ENCODE results near the gene RASAL1. TPM values are rescaled to one million over a fixed set of nuclear protein-coding genes. Genes with fewer than 3 reads are reported as not detected.
"Not testable (repeated sequence)": the region's sequence is repeated elsewhere in the genome, so short reads cannot be mapped to it uniquely, and the experiment has no call there.

Gene RASAL1
- total RNA-seq, 1 experiment from 2014 or later, result 8.1 TPM

DNA sequence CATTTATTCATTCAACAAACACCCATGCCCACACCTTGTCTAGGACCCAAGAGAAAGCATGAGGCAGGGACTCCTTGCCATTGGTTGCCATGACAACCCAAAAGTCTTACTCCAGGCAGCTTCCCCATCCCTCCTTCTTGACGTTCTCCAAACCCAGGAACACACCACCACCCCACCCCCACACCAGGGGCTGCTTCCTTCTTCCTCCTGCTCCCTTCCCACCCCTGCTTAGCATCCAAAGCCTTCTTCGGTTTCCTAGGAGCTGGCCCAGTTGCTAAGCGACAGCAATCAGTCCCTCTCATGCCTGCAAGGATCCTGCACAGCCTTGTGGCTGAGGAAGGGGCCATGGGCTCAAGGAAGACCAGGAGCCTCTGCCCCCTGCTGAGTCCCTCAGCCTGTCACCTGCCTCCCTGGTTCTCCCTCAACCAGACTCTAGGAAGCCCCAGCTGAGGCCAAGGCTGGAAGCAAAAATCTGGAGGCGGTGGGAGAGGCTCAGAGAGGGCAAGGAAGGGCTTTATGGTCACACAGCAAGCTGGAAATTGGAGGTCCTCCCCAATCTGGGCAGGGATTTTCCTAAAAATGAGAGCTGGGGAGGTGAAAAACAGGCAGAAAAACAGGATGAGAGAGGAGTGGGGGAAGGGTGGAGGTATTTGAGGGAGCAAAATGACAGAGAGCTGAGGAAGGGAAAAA lies 15.4 kb downstream of the RASAL1 start:
- Mint-ChIP-seq H3K36me3 (peaks cover 7% of the 10 kb centered on the region; the same call in 1 of the 2 replicates), H3K9me3 (peaks cover 11% of the 10 kb centered on the region), H3K27me3 (ENCODE audit: low read depth) (peaks cover 5% of the 10 kb centered on the region), H3K4me3 (no peak overlapping the region), H3K4me1 (peaks cover 6% of the 10 kb centered on the region), H3K27ac (no peak overlapping the region)
- ATAC-seq (peak; percentile 66), DNase-seq (ENCODE audit: low spot score) (no peak)
- ChIA-PET POLR2A (no interaction called here), CTCF (interaction anchor here (0.6 to 1.7 kb wide), 7 partner anchors 12 to 127 kb away, joined by 3 to 15 read pairs (median 5); partner anchors contain the start of gene RASAL1)
- TF ChIP-seq GTF2I (CRISPR knock-in tag; conservative IDR thresholded peaks at IDR 0.05), result peak; percentile 76
- TF ChIP-seq, protein P1, sequence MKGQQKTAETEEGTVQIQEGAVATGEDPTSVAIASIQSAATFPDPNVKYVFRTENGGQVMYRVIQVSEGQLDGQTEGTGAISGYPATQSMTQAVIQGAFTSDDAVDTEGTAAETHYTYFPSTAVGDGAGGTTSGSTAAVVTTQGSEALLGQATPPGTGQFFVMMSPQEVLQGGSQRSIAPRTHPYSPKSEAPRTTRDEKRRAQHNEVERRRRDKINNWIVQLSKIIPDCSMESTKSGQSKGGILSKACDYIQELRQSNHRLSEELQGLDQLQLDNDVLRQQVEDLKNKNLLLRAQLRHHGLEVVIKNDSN (CRISPR knock-in tag; IDR thresholded peaks at IDR 0.05), result no peak
- TF ChIP-seq, protein P2, sequence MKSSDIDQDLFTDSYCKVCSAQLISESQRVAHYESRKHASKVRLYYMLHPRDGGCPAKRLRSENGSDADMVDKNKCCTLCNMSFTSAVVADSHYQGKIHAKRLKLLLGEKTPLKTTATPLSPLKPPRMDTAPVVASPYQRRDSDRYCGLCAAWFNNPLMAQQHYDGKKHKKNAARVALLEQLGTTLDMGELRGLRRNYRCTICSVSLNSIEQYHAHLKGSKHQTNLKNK (CRISPR knock-in tag; IDR thresholded peaks at IDR 0.05), result no peak

DNA sequence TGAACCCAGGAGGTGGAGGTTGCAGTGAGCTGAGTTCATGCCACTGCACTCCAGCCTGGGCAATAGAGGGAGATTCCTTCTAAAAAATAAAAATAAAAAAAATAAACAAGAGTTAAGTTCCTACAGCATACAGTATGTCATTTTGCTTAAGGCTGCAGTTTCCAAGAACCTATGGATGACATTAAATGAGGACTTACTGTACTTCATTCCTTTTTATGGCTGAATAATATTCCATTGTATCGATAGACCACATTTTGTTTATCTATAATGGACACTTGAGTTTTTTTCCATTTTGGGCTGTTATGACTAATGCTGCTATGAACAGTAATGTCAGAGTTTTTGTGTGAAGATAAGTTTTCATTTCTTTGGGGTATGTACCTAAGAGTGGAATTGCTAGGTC lies 17.4 kb downstream of the RASAL1 start:
- H3K4me1 Mint-ChIP-seq, result peaks cover 6% of the 10 kb centered on the region
- DNase-seq (ENCODE audit: low spot score), result no peak
- ChIA-PET POLR2A (no interaction called here), CTCF (no interaction called here)
- no peak overlapping the region for H3K4me3 Mint-ChIP-seq
- H3K9me3 Mint-ChIP-seq, result peaks cover 6% of the 10 kb centered on the region
- TF ChIP-seq JUN (CRISPR knock-in tag; IDR thresholded peaks at IDR 0.05), result no peak
- TF ChIP-seq, protein P3, sequence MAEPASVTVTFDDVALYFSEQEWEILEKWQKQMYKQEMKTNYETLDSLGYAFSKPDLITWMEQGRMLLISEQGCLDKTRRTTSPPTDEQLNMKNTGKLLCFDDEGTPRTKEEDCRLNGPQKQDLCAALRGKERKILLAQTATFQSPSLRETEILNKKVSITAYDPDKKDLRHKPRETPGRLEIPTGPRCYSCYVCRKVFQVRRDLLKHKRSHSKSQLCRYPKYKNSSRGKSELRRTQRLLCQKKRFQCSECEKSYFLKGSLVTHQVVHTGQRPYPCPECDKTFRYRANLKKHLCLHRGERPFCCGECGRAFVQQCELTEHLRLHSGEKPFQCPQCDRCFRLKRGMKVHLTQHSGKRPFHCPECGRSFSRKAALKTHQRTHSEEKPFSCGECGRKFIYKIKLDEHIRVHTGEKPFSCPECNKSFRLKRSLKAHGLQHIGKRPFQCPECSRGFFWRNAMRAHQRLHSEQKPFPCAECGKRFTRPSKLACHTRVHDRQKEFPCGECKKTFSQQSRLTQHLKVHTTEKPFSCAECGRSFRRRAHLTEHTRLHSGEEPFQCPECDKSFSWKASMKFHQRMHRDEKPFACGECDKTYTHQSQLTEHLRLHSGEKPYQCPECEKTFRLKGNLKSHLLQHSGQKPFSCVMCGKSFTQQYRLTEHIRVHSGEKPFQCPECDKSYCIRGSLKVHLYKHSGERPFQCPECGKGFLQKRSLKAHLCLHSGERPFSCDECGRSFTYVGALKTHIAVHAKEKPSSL (CRISPR knock-in tag; conservative IDR thresholded peaks at IDR 0.05), result no peak
- TF ChIP-seq, protein P4, sequence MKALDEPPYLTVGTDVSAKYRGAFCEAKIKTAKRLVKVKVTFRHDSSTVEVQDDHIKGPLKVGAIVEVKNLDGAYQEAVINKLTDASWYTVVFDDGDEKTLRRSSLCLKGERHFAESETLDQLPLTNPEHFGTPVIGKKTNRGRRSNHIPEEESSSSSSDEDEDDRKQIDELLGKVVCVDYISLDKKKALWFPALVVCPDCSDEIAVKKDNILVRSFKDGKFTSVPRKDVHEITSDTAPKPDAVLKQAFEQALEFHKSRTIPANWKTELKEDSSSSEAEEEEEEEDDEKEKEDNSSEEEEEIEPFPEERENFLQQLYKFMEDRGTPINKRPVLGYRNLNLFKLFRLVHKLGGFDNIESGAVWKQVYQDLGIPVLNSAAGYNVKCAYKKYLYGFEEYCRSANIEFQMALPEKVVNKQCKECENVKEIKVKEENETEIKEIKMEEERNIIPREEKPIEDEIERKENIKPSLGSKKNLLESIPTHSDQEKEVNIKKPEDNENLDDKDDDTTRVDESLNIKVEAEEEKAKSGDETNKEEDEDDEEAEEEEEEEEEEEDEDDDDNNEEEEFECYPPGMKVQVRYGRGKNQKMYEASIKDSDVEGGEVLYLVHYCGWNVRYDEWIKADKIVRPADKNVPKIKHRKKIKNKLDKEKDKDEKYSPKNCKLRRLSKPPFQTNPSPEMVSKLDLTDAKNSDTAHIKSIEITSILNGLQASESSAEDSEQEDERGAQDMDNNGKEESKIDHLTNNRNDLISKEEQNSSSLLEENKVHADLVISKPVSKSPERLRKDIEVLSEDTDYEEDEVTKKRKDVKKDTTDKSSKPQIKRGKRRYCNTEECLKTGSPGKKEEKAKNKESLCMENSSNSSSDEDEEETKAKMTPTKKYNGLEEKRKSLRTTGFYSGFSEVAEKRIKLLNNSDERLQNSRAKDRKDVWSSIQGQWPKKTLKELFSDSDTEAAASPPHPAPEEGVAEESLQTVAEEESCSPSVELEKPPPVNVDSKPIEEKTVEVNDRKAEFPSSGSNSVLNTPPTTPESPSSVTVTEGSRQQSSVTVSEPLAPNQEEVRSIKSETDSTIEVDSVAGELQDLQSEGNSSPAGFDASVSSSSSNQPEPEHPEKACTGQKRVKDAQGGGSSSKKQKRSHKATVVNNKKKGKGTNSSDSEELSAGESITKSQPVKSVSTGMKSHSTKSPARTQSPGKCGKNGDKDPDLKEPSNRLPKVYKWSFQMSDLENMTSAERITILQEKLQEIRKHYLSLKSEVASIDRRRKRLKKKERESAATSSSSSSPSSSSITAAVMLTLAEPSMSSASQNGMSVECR (CRISPR knock-in tag; IDR thresholded peaks at IDR 0.05; ENCODE audit: borderline replicate concordance), result no peak
- TF ChIP-seq, protein P5, sequence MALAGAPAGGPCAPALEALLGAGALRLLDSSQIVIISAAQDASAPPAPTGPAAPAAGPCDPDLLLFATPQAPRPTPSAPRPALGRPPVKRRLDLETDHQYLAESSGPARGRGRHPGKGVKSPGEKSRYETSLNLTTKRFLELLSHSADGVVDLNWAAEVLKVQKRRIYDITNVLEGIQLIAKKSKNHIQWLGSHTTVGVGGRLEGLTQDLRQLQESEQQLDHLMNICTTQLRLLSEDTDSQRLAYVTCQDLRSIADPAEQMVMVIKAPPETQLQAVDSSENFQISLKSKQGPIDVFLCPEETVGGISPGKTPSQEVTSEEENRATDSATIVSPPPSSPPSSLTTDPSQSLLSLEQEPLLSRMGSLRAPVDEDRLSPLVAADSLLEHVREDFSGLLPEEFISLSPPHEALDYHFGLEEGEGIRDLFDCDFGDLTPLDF (CRISPR knock-in tag; IDR thresholded peaks at IDR 0.05), result no peak
- TF ChIP-seq ELF4 (CRISPR knock-in tag; IDR thresholded peaks at IDR 0.05; ENCODE audit: low read depth), result no peak
- no peak for TF ChIP-seq SMAD4 (CRISPR knock-in tag; IDR thresholded peaks at IDR 0.05)
- TF ChIP-seq NR2C2 (CRISPR knock-in tag; IDR thresholded peaks at IDR 0.05), result no peak
- no peak for TF ChIP-seq ETV6 (CRISPR knock-in tag; IDR thresholded peaks at IDR 0.05)
- TF ChIP-seq MYBL2 (CRISPR knock-in tag; IDR thresholded peaks at IDR 0.05), result no peak
- peaks cover 4% of the 10 kb centered on the region; the same call in 1 of the 2 replicates for H3K36me3 Mint-ChIP-seq
- no peak overlapping the region for H3K27ac Mint-ChIP-seq
- H3K27me3 Mint-ChIP-seq (ENCODE audit: low read depth), result peaks cover 1% of the 10 kb centered on the region
- no peak for ATAC-seq

DNA sequence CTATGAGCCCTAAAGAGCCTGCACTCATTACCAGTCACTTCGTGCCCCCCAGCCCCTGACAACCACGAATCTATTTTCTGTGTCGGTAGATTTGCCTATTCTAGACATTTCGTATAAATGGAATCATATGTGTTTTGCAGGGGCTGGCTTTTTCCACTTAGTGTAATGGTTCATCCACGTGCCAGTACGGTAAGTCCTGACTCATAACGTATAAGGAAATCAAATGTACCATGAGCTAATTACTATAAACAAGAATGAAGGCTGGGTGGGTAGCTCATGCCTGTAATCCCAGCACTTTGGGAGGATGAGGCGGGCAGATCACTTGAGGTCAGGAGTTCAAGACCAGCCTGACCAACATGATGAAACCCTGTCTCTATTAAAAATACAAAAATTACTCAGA lies 17.9 kb downstream of the RASAL1 start:
- H3K36me3 Mint-ChIP-seq; CTCF ChIA-PET; ATAC-seq; DNase-seq (ENCODE audit: low spot score); H3K27me3 Mint-ChIP-seq (ENCODE audit: low read depth); H3K9me3 Mint-ChIP-seq; POLR2A ChIA-PET; H3K4me1 Mint-ChIP-seq; H3K27ac Mint-ChIP-seq; H3K4me3 Mint-ChIP-seq: not testable (repeated sequence)
